ENCODE data around the gene ZNF277.

DNA sequence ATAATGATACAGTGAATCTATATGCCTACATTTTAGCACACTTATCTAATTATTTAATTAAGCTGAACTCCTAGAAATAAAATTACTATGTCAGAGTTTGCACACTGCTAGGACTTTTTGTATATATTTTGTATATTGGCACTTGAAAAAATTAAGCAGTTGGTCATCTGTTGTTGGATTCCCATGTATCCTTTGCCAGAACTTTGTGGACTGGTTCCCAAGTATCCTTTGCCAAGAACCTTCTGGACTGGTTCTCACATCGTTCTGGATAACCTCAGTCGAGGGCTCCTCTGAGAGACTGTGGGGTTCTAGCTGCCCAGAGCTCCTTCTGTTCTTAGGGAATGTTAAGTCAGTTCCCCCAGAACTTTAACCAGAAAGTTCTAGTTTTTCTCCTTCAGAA lies 135.0 kb downstream of the ZNF277 start:
- TF ChIP-seq, protein P1, sequence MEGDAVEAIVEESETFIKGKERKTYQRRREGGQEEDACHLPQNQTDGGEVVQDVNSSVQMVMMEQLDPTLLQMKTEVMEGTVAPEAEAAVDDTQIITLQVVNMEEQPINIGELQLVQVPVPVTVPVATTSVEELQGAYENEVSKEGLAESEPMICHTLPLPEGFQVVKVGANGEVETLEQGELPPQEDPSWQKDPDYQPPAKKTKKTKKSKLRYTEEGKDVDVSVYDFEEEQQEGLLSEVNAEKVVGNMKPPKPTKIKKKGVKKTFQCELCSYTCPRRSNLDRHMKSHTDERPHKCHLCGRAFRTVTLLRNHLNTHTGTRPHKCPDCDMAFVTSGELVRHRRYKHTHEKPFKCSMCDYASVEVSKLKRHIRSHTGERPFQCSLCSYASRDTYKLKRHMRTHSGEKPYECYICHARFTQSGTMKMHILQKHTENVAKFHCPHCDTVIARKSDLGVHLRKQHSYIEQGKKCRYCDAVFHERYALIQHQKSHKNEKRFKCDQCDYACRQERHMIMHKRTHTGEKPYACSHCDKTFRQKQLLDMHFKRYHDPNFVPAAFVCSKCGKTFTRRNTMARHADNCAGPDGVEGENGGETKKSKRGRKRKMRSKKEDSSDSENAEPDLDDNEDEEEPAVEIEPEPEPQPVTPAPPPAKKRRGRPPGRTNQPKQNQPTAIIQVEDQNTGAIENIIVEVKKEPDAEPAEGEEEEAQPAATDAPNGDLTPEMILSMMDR (conservative IDR thresholded peaks at IDR 0.05), result no peak
- no peak for TF ChIP-seq EZH2 (IDR thresholded peaks at IDR 0.05; ENCODE audit: low read depth)
